ENCODE results near the gene LMO1.

LMO1 gene

GRCh38 chr11:8288166-8288772 is 24.6 kb upstream of the LMO1 start:
- FAIRE-seq = no peak
- TF ChIP-seq CTCF (IDR thresholded peaks at IDR 0.05; ENCODE audit: insufficient read depth, missing control alignments) = no peak
- DNase-seq (ENCODE audit: insufficient read length, low spot score) = no peak

- no peak for TF ChIP-seq CTCF (IDR thresholded peaks at IDR 0.05; ENCODE audit: insufficient read depth, missing control alignments)
- FAIRE-seq (no peak), DNase-seq (ENCODE audit: insufficient read length, low spot score) (no peak)
Observed at GRCh38 chr11:8287703-8288102, 24.0 kb upstream of the LMO1 start.

GRCh38 chr11:8287297-8287696 is 23.6 kb upstream of the LMO1 start:
- no peak for DNase-seq (ENCODE audit: insufficient read length, low spot score)
- no peak for FAIRE-seq
- TF ChIP-seq CTCF (IDR thresholded peaks at IDR 0.05; ENCODE audit: insufficient read depth, missing control alignments) = no peak

- no peak for DNase-seq (ENCODE audit: insufficient read length, low spot score)
- FAIRE-seq = no peak
- no peak for TF ChIP-seq CTCF (IDR thresholded peaks at IDR 0.05; ENCODE audit: insufficient read depth, missing control alignments)
Observed at GRCh38 chr11:8286886-8287285, 23.2 kb upstream of the LMO1 start.

- TF ChIP-seq CTCF (IDR thresholded peaks at IDR 0.05; ENCODE audit: insufficient read depth, missing control alignments) = no peak
- DNase-seq (ENCODE audit: insufficient read length, low spot score) (no peak), FAIRE-seq (no peak)
Observed at GRCh38 chr11:8285796-8286195, 22.1 kb upstream of the LMO1 start.

GRCh38 chr11:8285228-8285627 is 21.6 kb upstream of the LMO1 start:
- TF ChIP-seq CTCF (IDR thresholded peaks at IDR 0.05; ENCODE audit: insufficient read depth, missing control alignments) = no peak
- FAIRE-seq (no peak), DNase-seq (ENCODE audit: insufficient read length, low spot score) (no peak)

GRCh38 chr11:8283465-8284230 is 20.0 kb upstream of the LMO1 start:
- no peak for FAIRE-seq
- TF ChIP-seq CTCF (IDR thresholded peaks at IDR 0.05; ENCODE audit: insufficient read depth, missing control alignments) = no peak
- no peak for DNase-seq (ENCODE audit: insufficient read length, low spot score)

All from D721Med (cell line).